Suprapubic skin (tissue), 4 donors: Measurements from ENCODE around the gene IL4. TPM values are rescaled to one million over a fixed set of nuclear protein-coding genes. Genes with fewer than 3 reads are reported as not detected.
"Not testable (repeated sequence)": the region's sequence is repeated elsewhere in the genome, so short reads cannot be mapped to it uniquely, and the experiment has no call there.

Experiments
- DNase-seq, 2 donors: peaks; one replicate each; pipeline ENCODE4 v3.0.0-alpha.2; 2019; ENCODE audit warnings: low spot score in 2 of 2
- H3K27ac ChIP-seq: fragments of 200-600 bp; sonication (generic); one replicate; pipeline ENCODE4 v1.5.1; 2019
- H3K27me3 ChIP-seq: fragments of 200-600 bp; sonication (generic); one replicate; pipeline ENCODE4 v1.5.1; 2019
- H3K36me3 ChIP-seq: fragments of 200-600 bp; sonication (generic); one replicate; pipeline ENCODE4 v1.5.1; 2019
- H3K4me1 ChIP-seq: fragments of 200-600 bp; sonication (generic); one replicate; pipeline ENCODE4 v1.5.1; 2019
- H3K4me3 ChIP-seq: fragments of 200-600 bp; sonication (generic); one replicate; pipeline ENCODE4 v1.5.1; 2019; ENCODE audit warnings: mild to moderate bottlenecking
- H3K9me3 ChIP-seq: fragments of 200-600 bp; sonication (generic); one replicate; pipeline ENCODE4 v1.5.1; 2019
- EP300 ChIP-seq: sonication (generic); formaldehyde crosslinking; IDR thresholded peaks from one replicate; pipeline ENCODE4 v1.6.1; 2017; ENCODE audit warnings: antibody characterized with exemption
- POLR2A ChIP-seq, 2 donors: fragments of 450-650 bp; IDR thresholded peaks; one replicate each; pipeline ENCODE4 v1.6.1; 2017; ENCODE audit warnings: antibody characterized with exemption in 2 of 2, mild to moderate bottlenecking in 2 of 2, moderate library complexity in 2 of 2
- POLR2AphosphoS5 ChIP-seq, 3 donors: sonication (generic); formaldehyde crosslinking; IDR thresholded peaks; one replicate each; pipeline ENCODE4 v1.6.1; 2017; ENCODE audit warnings: antibody characterized with exemption in 3 of 3
- WGBS: methylation state at CpG from one replicate; pipeline ENCODE4 v1.1.5; 2018; 5-methylcytosine and 5-hydroxymethylcytosine counted together
- total RNA-seq, 4 donors: library from RNA; depleted of rRNA; stranded (reverse); fragments of >200 nt; gene quantifications; one replicate each; pipeline ENCODE4 v1.1.0, GENCODE V29; 2016
- TF ChIP-seq, protein P1 (sequence below), 2 donors: fragments of 200-600 bp in 1 of 2; fragments of 450-650 bp in 1 of 2; sonication (generic) in 1 of 2; IDR thresholded peaks; one replicate each; pipeline ENCODE4 v1.5.1; 2016 to 2019; ENCODE audit warnings: antibody characterized with exemption in 2 of 2, mild to moderate bottlenecking in 1 of 2, moderate library complexity in 1 of 2

Gene IL4
- total RNA-seq: not detected

DNA sequence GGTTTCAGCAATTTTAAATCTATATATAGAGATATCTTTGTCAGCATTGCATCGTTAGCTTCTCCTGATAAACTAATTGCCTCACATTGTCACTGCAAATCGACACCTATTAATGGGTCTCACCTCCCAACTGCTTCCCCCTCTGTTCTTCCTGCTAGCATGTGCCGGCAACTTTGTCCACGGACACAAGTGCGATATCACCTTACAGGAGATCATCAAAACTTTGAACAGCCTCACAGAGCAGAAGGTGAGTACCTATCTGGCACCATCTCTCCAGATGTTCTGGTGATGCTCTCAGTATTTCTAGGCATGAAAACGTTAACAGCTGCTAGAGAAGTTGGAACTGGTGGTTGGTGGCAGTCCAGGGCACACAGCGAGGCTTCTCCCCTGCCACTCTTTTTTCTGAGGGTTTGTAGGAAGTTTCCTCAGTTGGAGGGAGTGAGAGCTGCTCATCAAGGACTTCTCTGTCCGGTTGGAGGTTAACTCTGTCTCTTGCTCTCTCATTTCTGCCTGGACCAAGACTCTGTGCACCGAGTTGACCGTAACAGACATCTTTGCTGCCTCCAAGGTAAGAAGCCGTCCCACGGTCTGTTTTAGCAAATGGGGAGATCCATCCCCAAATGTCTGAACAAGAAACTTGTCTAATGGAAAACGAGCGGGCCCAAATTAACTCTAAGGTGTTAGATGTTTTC lies at the start of gene IL4:
TSS of gene IL4 (plus strand) at position 51 of the 692 bp plus-strand sequence. CDS start at position 113, 62 bp downstream.
- DNase-seq: peak in 1 of 2 donors; percentile 58
- no peaks in the 10 kb centered on the region for H3K9me3 ChIP-seq
- H3K4me1 ChIP-seq: peaks cover 12% of the 10 kb centered on the region
- TF ChIP-seq, protein P1, sequence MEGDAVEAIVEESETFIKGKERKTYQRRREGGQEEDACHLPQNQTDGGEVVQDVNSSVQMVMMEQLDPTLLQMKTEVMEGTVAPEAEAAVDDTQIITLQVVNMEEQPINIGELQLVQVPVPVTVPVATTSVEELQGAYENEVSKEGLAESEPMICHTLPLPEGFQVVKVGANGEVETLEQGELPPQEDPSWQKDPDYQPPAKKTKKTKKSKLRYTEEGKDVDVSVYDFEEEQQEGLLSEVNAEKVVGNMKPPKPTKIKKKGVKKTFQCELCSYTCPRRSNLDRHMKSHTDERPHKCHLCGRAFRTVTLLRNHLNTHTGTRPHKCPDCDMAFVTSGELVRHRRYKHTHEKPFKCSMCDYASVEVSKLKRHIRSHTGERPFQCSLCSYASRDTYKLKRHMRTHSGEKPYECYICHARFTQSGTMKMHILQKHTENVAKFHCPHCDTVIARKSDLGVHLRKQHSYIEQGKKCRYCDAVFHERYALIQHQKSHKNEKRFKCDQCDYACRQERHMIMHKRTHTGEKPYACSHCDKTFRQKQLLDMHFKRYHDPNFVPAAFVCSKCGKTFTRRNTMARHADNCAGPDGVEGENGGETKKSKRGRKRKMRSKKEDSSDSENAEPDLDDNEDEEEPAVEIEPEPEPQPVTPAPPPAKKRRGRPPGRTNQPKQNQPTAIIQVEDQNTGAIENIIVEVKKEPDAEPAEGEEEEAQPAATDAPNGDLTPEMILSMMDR (IDR thresholded peaks at IDR 0.05): no peak
- H3K27ac ChIP-seq: peak within 1 kb of the TSS; percentile 60
- H3K27me3 ChIP-seq: no peaks in the 10 kb centered on the region
- WGBS: 79% methylated on average over 14 of the region's 14 CpGs
- no peak within 1 kb of the TSS for H3K4me3 ChIP-seq
- no peaks in the 10 kb centered on the region for H3K36me3 ChIP-seq

GRCh38 chr5:132627470-132627869 lies 46.3 kb upstream of the IL4 start:
- TF ChIP-seq POLR2AphosphoS5 (IDR thresholded peaks at IDR 0.05) (no peak), EP300 (no peak), POLR2A (IDR thresholded peaks at IDR 0.05) (no peak)
- TF ChIP-seq, protein P1 (IDR thresholded peaks at IDR 0.05): no peak
- Histone ChIP-seq H3K27me3 (no peaks in the 10 kb centered on the region), H3K36me3 (peaks cover 30% of the 10 kb centered on the region), H3K9me3 (no peaks in the 10 kb centered on the region), H3K4me1 (no peaks in the 10 kb centered on the region), H3K4me3 (no peak overlapping the region), H3K27ac (no peak overlapping the region)
- no peak for DNase-seq
- 98% methylated on average over 2 of the region's 2 CpGs for WGBS

- WGBS: 97% methylated on average over 2 of the region's 2 CpGs
- Histone ChIP-seq H3K36me3 (peaks cover 30% of the 10 kb centered on the region), H3K4me1 (no peaks in the 10 kb centered on the region), H3K27ac (no peak overlapping the region), H3K9me3 (no peaks in the 10 kb centered on the region), H3K4me3 (no peak overlapping the region), H3K27me3 (no peaks in the 10 kb centered on the region)
- TF ChIP-seq, protein P1 (IDR thresholded peaks at IDR 0.05): no peak
- TF ChIP-seq POLR2AphosphoS5 (IDR thresholded peaks at IDR 0.05) (no peak), EP300 (no peak), POLR2A (IDR thresholded peaks at IDR 0.05) (no peak)
- no peak for DNase-seq
Measured at GRCh38 chr5:132628814-132629213, 45.0 kb upstream of the IL4 start.

- Histone ChIP-seq H3K4me1 (no peaks in the 10 kb centered on the region), H3K9me3 (no peaks in the 10 kb centered on the region), H3K4me3 (no peak overlapping the region), H3K27ac (no peak overlapping the region), H3K27me3 (no peaks in the 10 kb centered on the region), H3K36me3 (peaks cover 30% of the 10 kb centered on the region)
- no peak for TF ChIP-seq POLR2A (IDR thresholded peaks at IDR 0.05)
- TF ChIP-seq, protein P1 (IDR thresholded peaks at IDR 0.05): no peak
- no peak for TF ChIP-seq EP300
- TF ChIP-seq POLR2AphosphoS5 (IDR thresholded peaks at IDR 0.05): no peak
- WGBS: 93% methylated on average over 5 of the region's 5 CpGs
- DNase-seq: no peak
Measured at GRCh38 chr5:132629230-132629944, 44.4 kb upstream of the IL4 start.

GRCh38 chr5:132633587-132633986 lies 40.2 kb upstream of the IL4 start:
- not testable (repeated sequence) for H3K27me3 ChIP-seq, H3K27ac ChIP-seq, H3K4me3 ChIP-seq, DNase-seq, H3K9me3 ChIP-seq, H3K4me1 ChIP-seq
- WGBS: 97% methylated on average over 4 of the region's 4 CpGs
- H3K36me3 ChIP-seq: peaks cover 50% of the 10 kb centered on the region
